Measurements from ENCODE around the gene TNNI3K. TPM values are rescaled to one million over a fixed set of nuclear protein-coding genes. Genes with fewer than 3 reads are reported as not detected.

TNNI3K gene
- total RNA-seq, 1 experiment from 2014 or later, result 0.49 TPM

DNA sequence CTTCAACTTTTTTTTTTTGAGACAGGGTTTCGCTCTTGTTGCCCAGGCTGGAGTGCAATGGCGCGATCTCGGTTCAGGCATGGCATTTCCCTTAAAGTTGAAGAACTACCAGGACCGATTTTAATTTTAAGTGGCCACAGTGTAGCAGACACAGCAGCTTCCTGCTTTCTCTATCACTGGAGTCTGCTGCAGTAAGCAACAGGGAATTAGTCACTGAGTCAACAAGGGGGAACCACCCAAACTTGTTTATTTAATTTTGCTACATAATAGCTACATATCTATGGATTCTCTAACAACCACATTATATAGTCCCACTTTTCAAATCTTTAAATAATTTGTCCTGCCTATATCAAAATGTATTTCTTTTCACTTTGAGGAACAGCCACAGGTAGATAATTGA, 12.5 kb upstream of the TNNI3K start:
- H3K4me2 ChIP-seq (ENCODE audit: low read length), result no peak overlapping the region
- no peak overlapping the region for H3K4me3 ChIP-seq (replicated peaks in 1 of 2; ENCODE audit: low read depth in 1 of 2, low read length in 2 of 2)
- no peaks in the 10 kb centered on the region for H3K4me1 ChIP-seq (ENCODE audit: control insufficient read depth in 1 of 2, insufficient read depth in 2 of 2, low read length in 2 of 2)
- H3K36me3 ChIP-seq (ENCODE audit: control insufficient read depth in 1 of 2, insufficient read depth in 2 of 2, low read length in 2 of 2), result no peaks in the 10 kb centered on the region
- CTCF ChIA-PET, result no interaction called here
- intact Hi-C loops (cut with micrococcal nuclease), result no loop called here
- POLR2A ChIA-PET, result no interaction called here
- H3K9me2 ChIP-seq (ENCODE audit: insufficient read depth), result no peaks in the 10 kb centered on the region
- no peaks in the 10 kb centered on the region for H3K9me3 ChIP-seq (ENCODE audit: control insufficient read depth in 1 of 2, insufficient read depth in 1 of 2, low read depth in 1 of 2, low read length in 2 of 2)
- RAD21 ChIA-PET (ENCODE audit: low non-redundant PET in 1 of 2, low total read pairs in 2 of 2, uncharacterized antibody in 2 of 2, unreplicated experiment in 2 of 2), result no interaction called here
- no peak overlapping the region for H2AFZ ChIP-seq (ENCODE audit: low read depth, low read length, poor library complexity, severe bottlenecking)
- TF ChIP-seq CEBPB (IDR thresholded peaks at IDR 0.05; ENCODE audit: low read depth), result no peak
- TF ChIP-seq ZFX (IDR thresholded peaks at IDR 0.05), result no peak
- no peak for TF ChIP-seq RAD21 (IDR thresholded peaks at IDR 0.05; ENCODE audit: low read depth)
- TF ChIP-seq, protein P1, sequence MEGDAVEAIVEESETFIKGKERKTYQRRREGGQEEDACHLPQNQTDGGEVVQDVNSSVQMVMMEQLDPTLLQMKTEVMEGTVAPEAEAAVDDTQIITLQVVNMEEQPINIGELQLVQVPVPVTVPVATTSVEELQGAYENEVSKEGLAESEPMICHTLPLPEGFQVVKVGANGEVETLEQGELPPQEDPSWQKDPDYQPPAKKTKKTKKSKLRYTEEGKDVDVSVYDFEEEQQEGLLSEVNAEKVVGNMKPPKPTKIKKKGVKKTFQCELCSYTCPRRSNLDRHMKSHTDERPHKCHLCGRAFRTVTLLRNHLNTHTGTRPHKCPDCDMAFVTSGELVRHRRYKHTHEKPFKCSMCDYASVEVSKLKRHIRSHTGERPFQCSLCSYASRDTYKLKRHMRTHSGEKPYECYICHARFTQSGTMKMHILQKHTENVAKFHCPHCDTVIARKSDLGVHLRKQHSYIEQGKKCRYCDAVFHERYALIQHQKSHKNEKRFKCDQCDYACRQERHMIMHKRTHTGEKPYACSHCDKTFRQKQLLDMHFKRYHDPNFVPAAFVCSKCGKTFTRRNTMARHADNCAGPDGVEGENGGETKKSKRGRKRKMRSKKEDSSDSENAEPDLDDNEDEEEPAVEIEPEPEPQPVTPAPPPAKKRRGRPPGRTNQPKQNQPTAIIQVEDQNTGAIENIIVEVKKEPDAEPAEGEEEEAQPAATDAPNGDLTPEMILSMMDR (IDR thresholded peaks at IDR 0.05 in 2 of 3, conservative IDR thresholded peaks at IDR 0.05 in 1 of 3; ENCODE audit: borderline replicate concordance in 1 of 3, insufficient read depth in 1 of 3, low read depth in 2 of 3, low read length in 2 of 3), result no peak
- no peak for TF ChIP-seq POLR2A (IDR thresholded peaks at IDR 0.05; ENCODE audit: borderline replicate concordance, extremely low read depth, insufficient read depth, insufficient read length)
- TF ChIP-seq, protein P2, sequence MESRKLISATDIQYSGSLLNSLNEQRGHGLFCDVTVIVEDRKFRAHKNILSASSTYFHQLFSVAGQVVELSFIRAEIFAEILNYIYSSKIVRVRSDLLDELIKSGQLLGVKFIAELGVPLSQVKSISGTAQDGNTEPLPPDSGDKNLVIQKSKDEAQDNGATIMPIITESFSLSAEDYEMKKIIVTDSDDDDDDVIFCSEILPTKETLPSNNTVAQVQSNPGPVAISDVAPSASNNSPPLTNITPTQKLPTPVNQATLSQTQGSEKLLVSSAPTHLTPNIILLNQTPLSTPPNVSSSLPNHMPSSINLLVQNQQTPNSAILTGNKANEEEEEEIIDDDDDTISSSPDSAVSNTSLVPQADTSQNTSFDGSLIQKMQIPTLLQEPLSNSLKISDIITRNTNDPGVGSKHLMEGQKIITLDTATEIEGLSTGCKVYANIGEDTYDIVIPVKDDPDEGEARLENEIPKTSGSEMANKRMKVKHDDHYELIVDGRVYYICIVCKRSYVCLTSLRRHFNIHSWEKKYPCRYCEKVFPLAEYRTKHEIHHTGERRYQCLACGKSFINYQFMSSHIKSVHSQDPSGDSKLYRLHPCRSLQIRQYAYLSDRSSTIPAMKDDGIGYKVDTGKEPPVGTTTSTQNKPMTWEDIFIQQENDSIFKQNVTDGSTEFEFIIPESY (IDR thresholded peaks at IDR 0.05; ENCODE audit: extremely low read depth, insufficient replicate concordance, low read length), result no peak
- DNase-seq (ENCODE audit: low read depth, low spot score), result no peak
- ATAC-seq, result no peak
- H3K27me3 ChIP-seq (ENCODE audit: insufficient read depth, low read length), result no peaks in the 10 kb centered on the region
- no peak overlapping the region for H3K27ac ChIP-seq (ENCODE audit: low read depth, low read length)
- no peaks in the 10 kb centered on the region for H3K79me2 ChIP-seq (ENCODE audit: insufficient read depth, low read length)
- H4K20me1 ChIP-seq (ENCODE audit: insufficient read depth), result no peaks in the 10 kb centered on the region
- no peak overlapping the region for H3K9ac ChIP-seq (ENCODE audit: low read length)
- BruUV-seq (replicated peaks), result no TSS peak

DNA sequence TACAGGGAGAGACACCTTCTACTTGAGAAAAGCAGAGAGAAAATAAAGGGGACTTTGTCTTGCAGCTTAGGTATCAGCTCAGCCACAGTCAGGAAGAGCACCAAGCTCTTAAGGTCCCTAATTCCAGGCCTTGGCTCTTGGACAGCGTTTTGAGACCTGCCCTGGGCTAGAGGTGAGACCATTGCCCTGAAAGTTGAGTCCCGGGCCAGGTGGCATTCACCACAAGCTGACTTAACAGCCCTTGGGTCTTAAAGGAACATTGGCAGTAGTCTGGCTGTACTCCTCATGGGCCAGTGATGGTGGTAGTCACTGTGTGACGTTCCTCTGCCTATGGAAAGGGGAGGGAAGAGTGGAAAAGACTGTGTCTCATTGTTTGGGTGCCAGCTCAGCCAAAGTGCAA, 11.7 kb upstream of the TNNI3K start:
- Histone ChIP-seq H3K9ac (ENCODE audit: low read length) (no peak overlapping the region), H3K9me2 (ENCODE audit: insufficient read depth) (no peaks in the 10 kb centered on the region), H3K27me3 (ENCODE audit: insufficient read depth, low read length) (no peaks in the 10 kb centered on the region), H3K4me3 (replicated peaks in 1 of 2; ENCODE audit: low read depth in 1 of 2, low read length in 2 of 2) (no peak overlapping the region), H3K36me3 (ENCODE audit: control insufficient read depth in 1 of 2, insufficient read depth in 2 of 2, low read length in 2 of 2) (no peaks in the 10 kb centered on the region), H3K4me1 (ENCODE audit: control insufficient read depth in 1 of 2, insufficient read depth in 2 of 2, low read length in 2 of 2) (no peaks in the 10 kb centered on the region), H3K27ac (ENCODE audit: low read depth, low read length) (no peak overlapping the region), H3K4me2 (ENCODE audit: low read length) (no peak overlapping the region), H4K20me1 (ENCODE audit: insufficient read depth) (no peaks in the 10 kb centered on the region), H3K9me3 (ENCODE audit: control insufficient read depth in 1 of 2, insufficient read depth in 1 of 2, low read depth in 1 of 2, low read length in 2 of 2) (no peaks in the 10 kb centered on the region), H2AFZ (ENCODE audit: low read depth, low read length, poor library complexity, severe bottlenecking) (no peak overlapping the region), H3K79me2 (ENCODE audit: insufficient read depth, low read length) (no peaks in the 10 kb centered on the region)
- ChIA-PET POLR2A (no interaction called here), RAD21 (ENCODE audit: low non-redundant PET in 1 of 2, low total read pairs in 2 of 2, uncharacterized antibody in 2 of 2, unreplicated experiment in 2 of 2) (no interaction called here), CTCF (no interaction called here)
- intact Hi-C loops (cut with micrococcal nuclease), result no loop called here
- DNase-seq (ENCODE audit: low read depth, low spot score), result no peak
- no peak for ATAC-seq
- no TSS peak for BruUV-seq (replicated peaks)
- TF ChIP-seq YY1 (IDR thresholded peaks at IDR 0.05; ENCODE audit: extremely low read depth, insufficient replicate concordance, low read depth, low read length) (no peak), EZH2 (IDR thresholded peaks at IDR 0.05) (no peak), SRF (IDR thresholded peaks at IDR 0.05; ENCODE audit: low read depth) (no peak), JUND (IDR thresholded peaks at IDR 0.05) (no peak), CEBPB (IDR thresholded peaks at IDR 0.05; ENCODE audit: low read depth) (no peak), RAD21 (IDR thresholded peaks at IDR 0.05; ENCODE audit: low read depth) (no peak), POLR2AphosphoS5 (IDR thresholded peaks at IDR 0.05; ENCODE audit: low read depth, low read length) (no peak), ELF1 (IDR thresholded peaks at IDR 0.05; ENCODE audit: borderline replicate concordance, low read depth) (no peak), EZH2phosphoT487 (IDR thresholded peaks at IDR 0.05; ENCODE audit: borderline replicate concordance) (no peak), ZFX (IDR thresholded peaks at IDR 0.05) (no peak)
- TF ChIP-seq, protein P3, sequence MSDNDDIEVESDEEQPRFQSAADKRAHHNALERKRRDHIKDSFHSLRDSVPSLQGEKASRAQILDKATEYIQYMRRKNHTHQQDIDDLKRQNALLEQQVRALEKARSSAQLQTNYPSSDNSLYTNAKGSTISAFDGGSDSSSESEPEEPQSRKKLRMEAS (IDR thresholded peaks at IDR 0.05), result no peak
- TF ChIP-seq, protein P2 (IDR thresholded peaks at IDR 0.05; ENCODE audit: extremely low read depth, insufficient replicate concordance, low read length), result no peak
- TF ChIP-seq, protein P4, sequence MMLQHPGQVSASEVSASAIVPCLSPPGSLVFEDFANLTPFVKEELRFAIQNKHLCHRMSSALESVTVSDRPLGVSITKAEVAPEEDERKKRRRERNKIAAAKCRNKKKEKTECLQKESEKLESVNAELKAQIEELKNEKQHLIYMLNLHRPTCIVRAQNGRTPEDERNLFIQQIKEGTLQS (IDR thresholded peaks at IDR 0.05), result no peak
